PC-9 (cell line): Measurements from ENCODE around the gene OR5V1. TPM values are rescaled to one million over a fixed set of nuclear protein-coding genes. Genes with fewer than 3 reads are reported as not detected.

Experiments used
- BruUV-seq: library from RNA; stranded (reverse); fragments of 400-500 nt; replicated peaks from 2 replicates; lab custom pipeline; 2021; lab: Mats Ljungman, UMichigan
- CTCF ChIA-PET: fragments of 300-600 bp; sonication (Branson Sonifier 250); formaldehyde crosslinking; loops from one replicate; lab custom pipeline; 2022; ENCODE audit warnings: antibody characterized with exemption; lab: Charles Lee
- POLR2A ChIA-PET: fragments of 300-600 bp; sonication (Branson Sonifier 250); formaldehyde crosslinking; loops from one replicate; lab custom pipeline; 2022; ENCODE audit warnings: antibody characterized with exemption; ENCODE audit not compliant: unreplicated experiment; lab: Charles Lee
- DNase-seq, 2 experiments: peaks; one replicate each; pipeline versions ENCODE4 v3.0.0 to v3.0.0-alpha.2; 2015 to 2022; ENCODE audit warnings: mixed read lengths in 1 of 2
- H2AFZ ChIP-seq: fragments of 200-600 bp; sonication (generic); 2 replicates; pipeline ENCODE4 v1.8.1; 2017; ENCODE audit warnings: antibody characterized with exemption
- H3F3A ChIP-seq: fragments of 200-600 bp; sonication (generic); 2 replicates; pipeline ENCODE4 v1.8.1; 2017; ENCODE audit warnings: antibody characterized with exemption, mild to moderate bottlenecking, low read depth; ENCODE audit not compliant: insufficient read depth
- H3K27ac ChIP-seq: fragments of 200-600 bp; sonication (generic); 2 replicates; pipeline ENCODE4 v1.6.1; 2016; ENCODE audit warnings: mixed run types
- H3K27me3 ChIP-seq: fragments of 200-600 bp; sonication (generic); 2 replicates; pipeline ENCODE4 v1.6.1; 2016; ENCODE audit warnings: low read depth, mixed run types; ENCODE audit not compliant: insufficient read depth
- H3K36me3 ChIP-seq: fragments of 200-600 bp; sonication (generic); 2 replicates; pipeline ENCODE4 v1.6.1; 2016; ENCODE audit warnings: low read depth, mixed run types
- H3K4me1 ChIP-seq: fragments of 200-600 bp; sonication (generic); replicated peaks from 2 replicates; pipeline ENCODE4 v1.6.1; 2016; ENCODE audit warnings: mixed run types; ENCODE audit not compliant: insufficient read depth
- H3K4me2 ChIP-seq: fragments of 200-600 bp; sonication (generic); 2 replicates; pipeline ENCODE4 v1.6.1; 2017; ENCODE audit warnings: mixed run types
- H3K4me3 ChIP-seq: fragments of 200-600 bp; sonication (generic); 2 replicates; pipeline ENCODE4 v1.6.1; 2016; ENCODE audit warnings: mixed run types
- H3K79me2 ChIP-seq: fragments of 200-600 bp; sonication (generic); 2 replicates; pipeline ENCODE4 v1.6.1; 2017; ENCODE audit warnings: low read depth, mixed run types
- H3K9me2 ChIP-seq: fragments of 200-600 bp; sonication (generic); 2 replicates; pipeline ENCODE4 v1.8.1; 2017; ENCODE audit warnings: mild to moderate bottlenecking; ENCODE audit not compliant: insufficient read depth
- H3K9me3 ChIP-seq: fragments of 200-600 bp; sonication (generic); 2 replicates; pipeline ENCODE4 v1.8.1; 2016; ENCODE audit warnings: low read depth; ENCODE audit not compliant: insufficient read depth
- H4K20me1 ChIP-seq: fragments of 200-600 bp; sonication (generic); 2 replicates; pipeline ENCODE4 v1.8.1; 2017; ENCODE audit not compliant: insufficient read depth
- CTCF ChIP-seq: fragments of 200-600 bp; sonication (generic); conservative IDR thresholded peaks from 2 replicates; pipeline ENCODE4 v1.6.1; 2017; ENCODE audit warnings: mixed run types, antibody characterized with exemption, mild to moderate bottlenecking, moderate library complexity
- EZH2 ChIP-seq: fragments of 200-600 bp; sonication (generic); IDR thresholded peaks from 2 replicates; pipeline ENCODE4 v1.8.0; 2017; ENCODE audit warnings: antibody characterized with exemption, low read depth
- intact Hi-C: fragments of 100-400 bp; cut with micrococcal nuclease; formaldehyde crosslinking; loops from one replicate; pipeline ENCODE4 v1.10.0; 2022; ENCODE audit not compliant: unreplicated experiment
- total RNA-seq: library from RNA; stranded (reverse); gene quantifications from 2 replicates; pipeline ENCODE4 v1.2.3, GENCODE V29; 2021

Gene OR5V1
- total RNA-seq, 1 experiment from 2014 or later: not detected

GRCh38 chr6:29376003-29376402 is 7.3 kb upstream of the OR5V1 start:
- Histone ChIP-seq H3F3A (no peaks in the 10 kb centered on the region), H3K27ac (no peak overlapping the region), H3K79me2 (no peaks in the 10 kb centered on the region), H3K27me3 (no peaks in the 10 kb centered on the region), H3K9me2 (no peaks in the 10 kb centered on the region), H3K4me1 (no peaks in the 10 kb centered on the region), H3K36me3 (no peaks in the 10 kb centered on the region), H3K9me3 (no peaks in the 10 kb centered on the region), H4K20me1 (no peaks in the 10 kb centered on the region), H3K4me2 (no peak overlapping the region), H3K4me3 (no peak overlapping the region), H2AFZ (no peak overlapping the region)
- POLR2A ChIA-PET: no interaction called here
- BruUV-seq: no TSS peak
- no peak for TF ChIP-seq CTCF
- CTCF ChIA-PET: no interaction called here
- intact Hi-C loops: no loop called here
- no peak for DNase-seq

GRCh38 chr6:29375191-29375590 is 6.5 kb upstream of the OR5V1 start, which contains the start of gene OR12D3:
Gene OR12D3 (minus strand): TSS chr6:29375291. CDS start chr6:29375287, 4 bp downstream.
- Histone ChIP-seq H3K27me3 (no peaks in the 10 kb centered on the region), H4K20me1 (no peaks in the 10 kb centered on the region), H3K9me3 (no peaks in the 10 kb centered on the region), H3K36me3 (no peaks in the 10 kb centered on the region), H3F3A (no peaks in the 10 kb centered on the region), H3K4me1 (no peaks in the 10 kb centered on the region), H3K79me2 (no peaks in the 10 kb centered on the region), H3K9me2 (no peaks in the 10 kb centered on the region), H3K4me2 (no peak within 1 kb of the TSS), H2AFZ (no peak within 1 kb of the TSS), H3K27ac (no peak within 1 kb of the TSS), H3K4me3 (no peak within 1 kb of the TSS)
- BruUV-seq: no TSS peak
- intact Hi-C loops: no loop called here
- ChIA-PET CTCF (no interaction called here), POLR2A (no interaction called here)
- no peak for TF ChIP-seq CTCF
- no peak for TF ChIP-seq EZH2
- no peak for DNase-seq

- TF ChIP-seq EZH2: no peak
- TF ChIP-seq CTCF: no peak
- H2AFZ ChIP-seq: no peak overlapping the region
- H3K36me3 ChIP-seq: no peaks in the 10 kb centered on the region
- H3K27me3 ChIP-seq: no peaks in the 10 kb centered on the region; the same call in 1 of the 2 replicates
- BruUV-seq: no TSS peak
- H3K4me2 ChIP-seq: no peak overlapping the region
- intact Hi-C loops: no loop called here
- H3K9me3 ChIP-seq: no peaks in the 10 kb centered on the region
- no peak overlapping the region for H3K4me3 ChIP-seq
- no peaks in the 10 kb centered on the region for H3K9me2 ChIP-seq
- no peak for DNase-seq
- no peaks in the 10 kb centered on the region for H4K20me1 ChIP-seq
- H3K27ac ChIP-seq: no peak overlapping the region
- H3F3A ChIP-seq: no peaks in the 10 kb centered on the region
- ChIA-PET POLR2A (no interaction called here), CTCF (no interaction called here)
- H3K79me2 ChIP-seq: no peaks in the 10 kb centered on the region
- H3K4me1 ChIP-seq: no peaks in the 10 kb centered on the region
Observed at GRCh38 chr6:29355603-29356002, 13.1 kb downstream of the OR5V1 start.
